HUDEP-2 (cell line): ENCODE results near the gene ZNF761.

Experiments used
- DNase-seq, 76 experiments: peaks; one replicate each; lab custom pipeline; 2025; ENCODE audit not compliant: unreplicated experiment in 76 of 76; lab: John Stamatoyannopoulos, UW

Gene ZNF761

GRCh38 chr19:53504885-53505284, 73.1 kb downstream of the ZNF761 start:
- DNase-seq, result no peak

- DNase-seq, result no peak
Measured at GRCh38 chr19:53506728-53507127, 74.9 kb downstream of the ZNF761 start.
